Measurements from ENCODE around the gene MCRS1.

MCRS1 gene

DNA sequence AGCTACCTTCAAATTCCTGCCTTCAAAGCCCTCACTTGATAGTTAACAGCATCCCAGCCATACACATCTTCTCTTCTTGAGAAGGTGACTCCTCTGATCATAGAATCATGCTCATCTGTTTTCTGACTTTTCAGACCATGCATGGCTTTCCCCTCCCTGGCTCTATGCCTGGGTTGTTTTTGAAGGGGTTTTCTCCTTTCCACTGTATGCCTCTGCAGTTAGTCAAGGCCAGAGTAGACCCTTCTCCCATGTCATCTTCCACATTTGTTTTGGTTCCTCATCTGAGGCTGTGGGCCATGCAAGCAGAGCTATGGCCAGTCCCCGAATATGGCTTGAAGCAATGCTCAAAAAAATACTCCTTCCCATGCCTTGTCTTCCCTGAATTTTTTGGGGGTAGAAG is 14.3 kb upstream of the MCRS1 start:
- no peak for DNase-seq (ENCODE audit: low spot score)

DNA sequence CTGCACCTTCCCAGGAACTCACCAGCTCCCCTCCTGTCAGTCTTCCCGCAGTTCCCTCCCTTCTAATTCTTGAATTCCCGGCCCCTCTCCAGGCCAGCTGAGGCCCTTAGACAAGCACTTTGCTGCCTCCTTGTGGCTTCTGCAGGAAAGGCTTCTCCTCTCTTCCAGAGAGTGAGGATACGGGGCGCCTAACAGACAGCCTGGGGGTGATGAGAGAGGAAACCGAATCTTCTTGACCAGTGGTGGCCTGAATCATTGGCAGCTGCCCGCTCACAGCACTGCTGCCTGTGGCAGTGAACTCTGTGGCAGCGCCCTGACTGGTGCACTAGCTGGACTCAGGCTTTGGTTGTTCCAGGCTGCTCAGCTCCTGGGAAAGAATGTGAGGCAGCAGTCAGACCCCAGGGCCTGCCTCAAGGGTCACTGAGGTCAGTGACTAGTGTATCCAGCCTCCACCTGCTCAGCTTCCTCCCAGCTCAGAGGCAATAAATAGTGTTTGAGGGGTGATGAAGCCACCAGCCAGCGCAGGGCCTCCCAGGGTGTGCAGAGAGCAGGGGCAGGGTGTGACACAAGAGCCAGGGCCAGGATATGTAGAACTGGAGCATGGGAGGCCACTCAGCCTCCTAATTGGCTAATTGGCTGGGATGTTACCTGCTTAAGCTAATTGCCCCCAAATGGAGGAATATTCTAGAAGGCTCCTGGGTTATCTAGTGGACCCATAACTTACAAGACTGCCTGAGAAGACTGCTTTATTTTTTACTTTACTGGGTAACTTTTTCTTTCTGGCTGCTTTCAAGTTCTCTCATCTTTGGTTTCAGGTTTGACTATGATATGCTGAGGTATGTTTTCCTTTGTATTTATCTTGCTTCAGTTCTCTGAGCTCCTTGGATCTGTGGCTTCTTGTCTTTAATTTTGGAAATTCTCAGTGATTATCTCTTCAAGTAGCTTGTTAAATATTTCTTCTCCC is 12.9 kb upstream of the MCRS1 start:
- DNase-seq (ENCODE audit: low spot score) = peak; percentile 92

DNA sequence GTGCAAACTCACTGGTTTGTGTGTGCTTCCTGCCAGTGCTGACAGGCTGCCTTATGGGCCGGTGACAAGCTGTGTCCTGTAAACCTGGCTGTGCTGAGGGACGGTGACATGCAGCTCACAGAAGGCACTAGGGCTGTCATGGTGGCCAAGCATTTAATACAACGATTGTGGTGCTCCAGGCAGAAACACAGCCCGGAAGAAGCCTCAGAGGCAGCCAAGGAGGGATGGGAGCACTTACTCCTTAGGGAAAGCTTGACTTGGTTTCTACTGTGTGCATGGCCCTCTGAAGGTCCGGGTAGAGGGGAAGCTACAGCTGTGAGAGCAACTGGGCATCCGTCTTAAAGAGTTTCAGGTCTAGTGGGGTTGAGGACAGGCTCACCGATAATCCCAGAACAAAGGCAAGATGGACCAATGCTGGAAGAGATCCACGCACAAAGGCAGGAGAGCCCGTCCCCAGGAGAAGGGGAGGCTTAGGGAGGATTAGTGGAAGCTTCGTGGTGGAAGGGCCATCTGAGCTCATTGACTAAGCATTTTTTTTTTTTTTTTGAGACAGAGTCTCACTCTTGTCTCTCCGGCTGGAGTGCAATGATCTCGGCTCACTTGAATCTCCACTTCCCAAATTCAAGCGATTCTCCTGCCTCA is 10.7 kb upstream of the MCRS1 start:
- DNase-seq (ENCODE audit: low spot score) = no peak

DNA sequence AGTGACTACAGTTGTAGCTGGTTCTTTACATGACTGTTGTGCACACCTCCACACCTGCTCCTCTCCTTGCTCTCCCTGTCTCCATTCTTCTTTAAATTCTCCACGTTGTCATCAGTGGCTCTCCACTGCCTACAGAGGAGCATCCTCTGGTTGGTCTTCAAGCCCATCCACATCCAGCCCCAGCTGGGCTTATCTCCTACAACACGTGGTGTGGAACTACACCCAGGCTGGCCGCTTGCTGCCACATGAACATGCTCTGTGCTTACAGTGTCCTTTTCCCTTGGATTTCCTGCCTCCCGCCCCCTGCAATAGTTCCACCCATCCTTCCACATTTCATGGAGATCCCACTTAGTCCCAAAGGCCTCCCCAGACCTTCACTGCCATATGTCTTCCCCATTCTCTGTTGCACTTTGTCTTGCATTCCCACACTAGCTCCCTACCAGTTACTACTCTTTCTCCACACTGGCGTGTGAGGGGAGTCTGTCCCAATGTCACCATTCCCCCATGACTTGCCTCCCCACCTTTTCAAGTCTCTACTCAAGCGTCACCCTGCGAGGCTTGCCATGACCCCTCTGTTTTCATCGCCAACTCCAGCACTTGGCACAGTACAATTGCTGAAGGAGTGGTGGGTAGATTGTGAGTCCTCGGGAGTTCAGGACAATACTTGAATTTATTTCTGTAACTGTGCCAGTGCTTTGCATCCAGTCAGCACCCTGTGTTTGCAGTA is 9.8 kb upstream of the MCRS1 start:
- DNase-seq (ENCODE audit: low spot score) = no peak

DNA sequence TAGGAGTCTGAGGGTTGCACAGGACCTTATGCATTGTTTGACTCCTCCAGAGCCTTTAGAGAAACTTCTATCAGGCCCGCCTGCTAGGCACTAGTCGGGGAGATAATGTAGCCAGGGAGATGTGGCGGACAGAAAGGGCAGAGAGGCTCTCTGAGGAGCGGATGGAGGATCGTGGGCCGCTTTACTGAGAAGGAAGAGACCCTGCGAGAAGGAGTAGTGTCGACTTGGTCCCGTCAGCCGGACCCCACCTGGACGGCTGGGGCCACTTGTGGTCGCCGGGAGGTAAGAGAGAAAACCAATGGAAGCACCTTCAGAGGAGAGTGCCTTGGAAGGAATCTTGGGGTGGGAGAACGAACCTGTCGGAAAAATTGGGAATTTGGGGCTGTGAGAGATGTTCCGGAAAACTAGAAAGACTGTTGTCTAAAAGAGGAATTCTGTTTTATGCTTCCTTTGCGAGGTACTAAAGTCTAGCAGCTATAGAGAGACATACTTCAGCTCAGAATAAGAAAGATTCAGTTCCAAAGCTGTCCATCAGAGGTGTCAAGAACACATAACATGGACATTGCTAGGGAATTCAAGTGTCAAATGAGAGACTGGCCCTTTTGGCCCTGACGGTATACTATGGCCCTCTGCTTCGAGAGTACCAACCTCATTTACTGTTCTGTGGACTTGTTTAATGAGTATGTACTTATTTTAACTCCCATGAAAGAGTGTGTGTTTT is 660 bp upstream of the MCRS1 start:
- DNase-seq (ENCODE audit: low spot score) = peak; percentile 51

DNA sequence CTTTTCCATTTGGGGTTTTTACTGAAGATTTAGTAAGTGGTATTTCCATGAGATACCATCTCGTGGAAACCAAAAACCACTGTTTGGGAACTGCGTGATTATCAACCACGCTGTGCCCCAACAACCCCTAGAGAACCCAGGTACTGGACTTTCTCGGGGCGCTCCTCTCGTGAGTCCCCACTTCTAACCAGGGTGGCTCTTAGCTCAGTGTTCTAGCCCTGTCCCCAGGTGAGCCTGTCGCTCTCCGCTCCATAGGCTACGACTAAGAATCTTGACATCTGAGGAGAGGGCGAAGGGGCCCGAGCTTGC is 686 bp downstream of the MCRS1 start:
- no peak for DNase-seq (ENCODE audit: low spot score)

DNA sequence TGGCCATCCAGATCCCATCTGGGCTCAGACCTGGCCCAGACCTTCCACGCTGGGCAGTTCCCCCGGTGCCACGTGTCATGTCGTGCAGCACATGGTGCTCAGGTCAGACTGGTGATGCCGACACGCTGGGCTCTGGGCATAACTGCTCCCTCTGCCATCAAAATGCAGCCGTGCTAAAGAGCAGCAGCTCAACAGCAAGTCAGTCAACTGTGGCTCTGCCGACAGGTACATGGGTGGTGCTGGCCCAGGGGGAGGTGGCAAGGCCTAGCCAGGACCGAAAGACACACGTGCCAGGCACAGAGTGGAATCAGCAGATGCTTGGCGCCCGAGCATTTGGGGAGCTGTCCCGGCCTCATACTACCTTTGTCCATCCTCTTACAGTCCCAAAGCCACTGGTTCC is 1.6 kb downstream of the MCRS1 start:
- no peak for DNase-seq (ENCODE audit: low spot score)

DNA sequence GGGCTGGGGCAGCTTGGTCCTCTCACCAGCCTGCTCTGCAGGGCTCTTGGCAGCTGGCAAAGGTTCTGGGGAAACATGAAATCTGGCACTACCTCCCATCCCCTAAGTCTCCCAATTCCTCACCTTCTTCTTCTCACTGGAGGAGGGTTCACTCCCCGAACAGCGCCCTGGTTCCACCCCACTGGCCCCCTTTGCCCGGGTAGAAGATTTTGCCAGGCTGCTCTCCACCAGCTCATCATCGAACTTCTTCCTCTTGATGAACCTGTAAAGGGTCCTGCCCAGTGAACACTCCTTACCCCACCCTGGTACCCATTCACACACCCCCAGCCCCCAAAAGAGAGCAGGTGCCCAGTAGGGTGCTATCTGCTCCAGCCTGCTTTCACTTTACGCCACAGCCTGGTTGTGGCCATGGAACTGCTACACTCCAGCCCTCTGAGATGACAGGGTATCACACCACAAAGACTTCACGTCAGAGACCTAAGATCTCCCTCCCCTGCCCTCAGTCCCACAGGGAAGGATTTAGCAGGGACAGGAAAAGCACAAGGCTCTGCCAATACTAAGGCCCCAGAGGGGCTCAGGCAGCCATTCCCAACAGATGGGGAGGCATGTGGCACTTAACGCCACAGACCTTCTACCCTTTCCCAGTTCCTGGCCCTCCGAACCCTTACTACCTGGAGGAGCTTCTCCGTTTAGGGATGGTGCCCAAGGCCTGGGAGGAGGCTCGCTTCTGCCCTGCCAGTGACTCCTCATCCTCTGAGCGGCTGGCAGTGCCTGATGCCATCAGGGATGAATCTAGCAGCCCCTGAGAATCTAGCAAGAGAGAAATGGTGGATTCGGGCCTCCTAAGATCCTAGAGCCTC is 2.3 kb downstream of the MCRS1 start:
- no peak for DNase-seq (ENCODE audit: low spot score)

DNA sequence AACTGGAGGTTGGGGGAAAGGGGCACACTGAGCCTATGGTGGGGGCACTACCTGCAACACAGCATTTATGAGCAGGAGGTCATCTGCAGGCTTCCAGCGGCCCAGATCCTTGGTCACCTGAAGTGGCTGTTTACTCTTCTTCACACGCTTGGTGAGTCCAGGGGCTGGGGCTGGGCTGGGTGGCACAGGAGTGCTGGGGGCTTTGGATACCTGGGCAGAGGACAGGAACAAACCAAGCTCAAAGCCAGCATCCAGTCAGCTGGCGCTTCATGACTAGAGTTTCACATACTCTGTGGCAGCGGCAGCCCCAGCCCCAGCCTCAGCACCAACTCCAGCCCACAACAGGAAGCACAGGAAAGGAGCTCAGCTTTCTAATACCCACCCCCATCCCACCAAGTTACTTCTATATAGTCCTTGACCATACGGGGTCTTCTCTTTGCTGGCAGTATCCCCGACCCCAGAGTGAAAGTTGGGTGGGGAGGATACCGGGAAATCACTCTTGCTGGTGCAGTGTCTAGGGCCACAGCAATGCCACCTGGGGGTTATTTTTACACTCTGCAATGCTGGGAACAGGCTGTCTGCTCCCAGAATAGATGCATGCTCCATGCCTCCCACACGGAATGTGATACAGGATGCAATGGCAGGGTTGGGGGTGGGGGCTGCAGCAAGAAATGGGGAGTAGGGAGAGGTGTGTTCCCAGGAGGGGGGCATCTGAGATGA is 3.1 kb downstream of the MCRS1 start:
- no peak for DNase-seq (ENCODE audit: low spot score)

DNA sequence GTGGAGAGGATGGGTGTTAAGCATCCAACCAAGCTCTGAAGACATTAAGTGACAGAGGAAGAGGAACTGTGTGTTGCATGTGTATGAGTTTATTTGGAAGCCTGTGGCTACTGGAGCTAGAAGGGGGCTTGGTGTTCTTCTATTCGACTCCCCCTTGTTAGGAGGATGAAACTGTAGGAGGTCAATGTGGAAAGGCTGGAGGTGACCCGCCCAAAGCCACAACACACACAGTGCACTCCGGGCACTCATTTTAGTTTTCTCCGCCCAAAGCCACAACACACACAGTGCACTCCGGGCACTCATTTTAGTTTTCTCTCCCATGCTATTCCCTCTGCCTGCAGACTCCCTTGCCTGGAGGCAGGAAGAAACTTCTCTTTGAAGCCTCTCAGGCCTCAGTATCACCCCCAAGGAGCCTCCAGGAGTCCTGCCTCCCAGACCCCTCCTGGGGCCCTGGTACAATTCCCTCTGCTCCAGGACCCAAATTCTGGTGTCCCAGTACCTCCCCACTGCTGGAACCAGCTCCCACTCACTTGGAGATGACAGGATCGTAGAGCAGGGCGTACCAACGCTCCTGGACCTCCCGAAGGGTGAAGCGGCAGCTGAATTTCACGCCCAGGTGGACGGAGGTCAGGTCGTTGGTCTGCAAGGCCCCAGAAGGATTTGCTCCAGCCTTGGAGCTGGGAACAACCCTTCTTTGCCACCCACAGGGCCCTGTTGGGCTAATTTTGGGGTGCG is 3.8 kb downstream of the MCRS1 start:
- DNase-seq (ENCODE audit: low spot score) = no peak

DNA sequence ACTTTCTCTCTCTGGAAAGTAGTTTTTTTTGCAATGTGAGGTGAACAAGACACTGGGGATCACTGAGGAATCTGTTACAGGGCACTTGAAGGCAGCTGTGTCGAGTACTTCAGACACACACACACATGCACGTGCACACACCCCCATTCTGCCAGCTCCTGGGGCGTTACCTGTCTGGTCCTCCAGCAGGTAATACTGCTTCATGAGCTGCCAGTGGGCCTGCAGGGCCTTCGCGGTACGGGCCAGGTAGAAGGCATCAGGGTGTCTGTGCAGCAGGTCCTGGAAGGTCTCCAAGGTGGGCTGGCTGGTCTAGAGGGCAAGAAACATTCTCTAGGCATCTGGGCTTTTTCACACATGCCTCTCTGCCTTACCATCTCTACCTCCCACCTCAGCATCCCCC is 5.1 kb downstream of the MCRS1 start:
- no peak for DNase-seq (ENCODE audit: low spot score)

DNA sequence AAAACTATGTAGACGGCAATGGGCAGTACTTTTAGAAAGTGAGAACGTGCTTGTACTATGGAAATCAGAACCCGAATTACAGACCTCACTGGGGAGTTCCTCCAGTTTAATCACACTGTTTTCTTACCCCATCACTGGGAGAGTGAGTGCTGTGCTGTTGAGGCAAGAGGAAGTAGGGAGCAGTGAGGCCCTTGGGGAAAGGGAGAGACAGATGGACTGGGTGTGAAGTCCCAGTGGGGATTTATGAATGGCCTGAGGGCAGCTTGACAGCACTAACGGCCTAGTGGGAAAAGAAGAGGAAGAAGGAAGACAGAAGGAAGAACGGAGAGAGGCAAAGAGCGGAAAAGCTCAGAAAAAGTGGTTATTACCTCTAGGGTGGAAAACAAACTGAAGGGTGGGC is 5.7 kb downstream of the MCRS1 start:
- no peak for DNase-seq (ENCODE audit: low spot score)

DNA sequence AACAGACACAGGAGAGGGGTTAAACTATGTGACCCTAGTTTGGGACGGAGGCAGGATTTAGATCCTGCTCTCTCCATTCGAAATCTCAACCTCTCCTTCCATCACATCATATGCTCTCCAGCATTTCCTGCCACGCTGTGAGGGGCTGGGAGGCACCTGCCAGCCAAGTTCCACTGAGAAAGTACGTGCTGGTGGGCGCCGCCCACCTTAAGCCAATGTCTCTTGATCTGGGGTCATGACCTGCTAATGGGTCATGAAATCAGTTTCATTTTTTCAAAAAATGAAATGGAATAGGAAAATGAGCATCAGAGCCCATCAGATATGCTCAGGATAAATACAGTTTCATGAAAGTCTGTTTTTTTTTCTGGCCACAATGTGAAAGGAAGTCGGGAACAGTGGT is 7.2 kb downstream of the MCRS1 start:
- no peak for DNase-seq (ENCODE audit: low spot score)

DNA sequence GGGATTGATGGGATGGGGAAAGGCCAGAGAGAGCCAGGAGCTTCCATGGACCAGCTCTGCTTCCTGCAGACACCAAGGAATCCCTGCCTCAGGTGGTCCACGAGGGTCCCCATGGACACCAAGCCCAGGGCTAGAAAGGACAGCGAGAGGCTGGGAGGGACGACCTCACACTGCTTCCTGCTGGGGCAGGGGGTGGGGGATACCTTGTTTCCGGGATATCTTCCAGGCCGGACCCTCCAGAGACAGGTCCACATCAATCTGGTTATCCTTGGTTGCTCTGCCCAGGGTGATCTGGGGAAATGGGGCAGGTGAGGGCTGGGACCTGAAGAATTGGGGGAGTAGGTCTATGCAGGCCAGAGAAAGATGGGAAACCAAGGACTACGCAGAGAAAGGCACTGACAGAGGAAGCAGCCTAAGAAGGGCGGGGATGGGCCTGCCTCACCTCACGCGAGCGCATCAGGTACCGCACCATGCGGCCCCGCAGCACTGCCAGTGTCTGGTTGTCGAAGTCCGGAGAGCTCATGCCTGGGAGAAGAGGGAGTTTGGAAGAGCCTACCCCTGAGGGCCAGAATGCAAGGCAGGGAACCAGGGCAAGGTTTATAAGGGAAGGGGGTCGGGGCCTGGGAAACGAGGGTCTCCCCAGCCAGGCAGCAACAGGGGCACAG is 8.8 kb downstream of the MCRS1 start:
- DNase-seq (ENCODE audit: low spot score) = no peak

DNA sequence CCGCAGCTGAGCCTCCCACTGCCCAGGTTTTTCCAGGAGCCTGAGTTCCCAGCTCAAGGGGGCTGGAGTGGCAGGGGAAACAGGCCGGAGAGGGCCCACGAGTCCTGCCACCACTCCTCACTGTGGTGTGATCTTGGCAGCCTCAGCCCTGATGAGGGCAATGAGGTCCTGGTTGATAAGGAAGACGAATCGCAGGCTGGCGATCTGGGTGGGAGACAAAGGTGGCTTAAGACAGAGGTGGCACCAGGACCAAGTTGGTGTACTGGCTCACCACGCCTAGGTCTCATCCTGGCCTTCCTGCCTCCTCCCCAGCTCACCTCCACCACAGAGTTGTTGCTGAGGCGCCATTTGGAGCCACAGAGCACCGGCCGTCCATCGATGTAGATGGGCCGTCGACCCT is 9.4 kb downstream of the MCRS1 start:
- no peak for DNase-seq (ENCODE audit: low spot score)

DNA sequence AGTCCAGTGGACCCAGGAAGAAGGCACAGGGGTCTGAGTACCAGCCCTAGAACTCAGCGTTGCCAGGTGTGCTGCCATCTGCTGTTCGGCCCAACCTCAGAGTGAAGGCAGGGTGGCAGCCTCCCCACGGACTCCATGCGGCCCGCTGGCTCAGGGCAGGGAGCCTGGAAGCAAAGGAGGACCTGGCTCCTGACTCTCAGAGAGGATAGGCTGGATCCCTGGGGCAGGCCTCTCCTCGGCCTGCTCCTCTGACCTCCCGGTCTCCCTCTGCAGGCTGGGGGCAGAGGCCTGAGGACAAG is 10.1 kb downstream of the MCRS1 start:
- no peak for DNase-seq (ENCODE audit: low spot score)

DNA sequence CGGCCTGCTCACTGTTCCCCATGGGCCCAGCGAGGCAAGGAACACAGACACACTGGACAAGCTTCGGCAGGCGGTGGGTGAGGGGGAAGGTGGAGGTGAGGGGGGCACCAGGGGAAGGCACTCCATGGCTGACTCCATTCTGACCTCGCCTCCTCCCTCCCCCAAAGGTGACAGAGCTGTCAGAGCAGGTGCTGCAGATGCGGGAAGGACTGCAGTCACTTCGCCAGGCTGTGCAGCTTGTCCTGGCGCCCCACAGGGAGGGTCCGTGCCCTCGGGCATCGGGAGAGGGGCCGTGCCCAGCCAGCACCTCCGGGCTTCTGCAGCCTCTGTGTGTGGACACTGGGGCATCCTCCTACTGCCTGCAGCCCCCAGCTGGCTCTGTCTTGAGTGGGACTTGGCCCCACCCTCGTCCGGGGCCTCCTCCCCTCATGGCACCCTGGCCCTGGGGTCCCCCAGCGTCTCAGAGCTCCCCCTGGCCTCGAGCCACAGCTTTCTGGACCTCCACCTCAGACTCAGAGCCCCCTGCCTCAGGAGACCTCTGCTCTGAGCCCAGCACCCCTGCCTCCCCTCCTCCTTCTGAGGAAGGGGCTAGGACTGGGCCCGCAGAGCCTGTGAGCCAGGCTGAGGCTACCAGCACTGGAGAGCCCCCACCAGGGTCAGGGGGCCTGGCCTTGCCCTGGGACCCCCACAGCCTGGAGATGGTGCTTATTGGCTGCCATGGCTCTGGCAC is 10.6 kb downstream of the MCRS1 start:
- no peak for DNase-seq (ENCODE audit: low spot score)

DNA sequence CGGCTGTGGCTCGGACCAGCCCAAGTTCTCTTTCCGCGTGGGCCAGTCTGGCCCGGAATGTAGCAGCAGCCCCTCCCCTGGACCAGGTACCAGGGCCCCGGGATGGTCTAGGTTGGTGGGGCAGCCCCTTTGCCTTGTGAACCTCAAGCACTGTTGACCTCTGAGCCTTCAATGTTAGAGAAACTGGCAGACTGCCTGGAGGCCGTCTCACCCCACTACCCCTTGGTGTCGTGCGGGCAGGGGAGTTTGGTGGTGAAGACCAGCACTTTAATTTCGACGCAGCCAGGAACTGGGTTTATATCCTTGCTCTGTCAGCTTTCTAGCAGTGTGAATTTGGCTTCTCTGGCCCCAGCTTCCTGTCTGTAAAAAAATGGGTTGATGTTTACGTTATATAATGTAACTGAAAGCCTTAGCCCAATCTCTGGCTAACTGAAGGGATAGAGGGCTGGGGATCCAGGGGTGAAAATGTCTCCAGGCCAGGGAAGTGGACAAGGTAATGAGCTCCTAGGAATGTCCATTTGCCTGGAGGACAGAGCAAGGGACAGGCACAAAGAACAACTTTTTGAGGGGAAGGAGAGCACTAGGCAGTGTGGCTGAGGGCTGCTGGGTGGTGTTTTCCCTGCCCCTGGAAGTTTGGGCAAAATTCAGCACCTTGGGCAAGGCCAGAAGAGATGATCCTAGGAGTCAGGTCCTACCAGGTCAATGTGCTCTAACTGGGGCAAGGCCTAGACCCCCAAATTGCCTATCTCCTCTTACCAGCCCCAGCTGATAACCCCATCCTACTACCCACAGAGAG is 11.4 kb downstream of the MCRS1 start:
- DNase-seq (ENCODE audit: low spot score) = no peak
